Activated CD4-positive, alpha-beta T cell treated with anti-CD3 and anti-CD28 coated beads, Interleukin-2, amount 50 U/mL, for 4 hours (primary cell): ENCODE results near the gene NT5DC3.

Experiments
- DNase-seq, 2 experiments: peaks; one replicate each; pipeline ENCODE4 v3.0.0-alpha.2; 2020

The NT5DC3 gene

GRCh38 chr12:103780992-103781391 is 60.0 kb downstream of the NT5DC3 start:
- DNase-seq: no peak

GRCh38 chr12:103780093-103780440 is 61.0 kb downstream of the NT5DC3 start:
- DNase-seq: no peak

GRCh38 chr12:103779410-103780092 is 61.5 kb downstream of the NT5DC3 start:
- DNase-seq: no peak

GRCh38 chr12:103778781-103779180 is 62.3 kb downstream of the NT5DC3 start:
- no peak for DNase-seq

- no peak for DNase-seq
Measured at GRCh38 chr12:103774977-103775560, 66.0 kb downstream of the NT5DC3 start.

DNA sequence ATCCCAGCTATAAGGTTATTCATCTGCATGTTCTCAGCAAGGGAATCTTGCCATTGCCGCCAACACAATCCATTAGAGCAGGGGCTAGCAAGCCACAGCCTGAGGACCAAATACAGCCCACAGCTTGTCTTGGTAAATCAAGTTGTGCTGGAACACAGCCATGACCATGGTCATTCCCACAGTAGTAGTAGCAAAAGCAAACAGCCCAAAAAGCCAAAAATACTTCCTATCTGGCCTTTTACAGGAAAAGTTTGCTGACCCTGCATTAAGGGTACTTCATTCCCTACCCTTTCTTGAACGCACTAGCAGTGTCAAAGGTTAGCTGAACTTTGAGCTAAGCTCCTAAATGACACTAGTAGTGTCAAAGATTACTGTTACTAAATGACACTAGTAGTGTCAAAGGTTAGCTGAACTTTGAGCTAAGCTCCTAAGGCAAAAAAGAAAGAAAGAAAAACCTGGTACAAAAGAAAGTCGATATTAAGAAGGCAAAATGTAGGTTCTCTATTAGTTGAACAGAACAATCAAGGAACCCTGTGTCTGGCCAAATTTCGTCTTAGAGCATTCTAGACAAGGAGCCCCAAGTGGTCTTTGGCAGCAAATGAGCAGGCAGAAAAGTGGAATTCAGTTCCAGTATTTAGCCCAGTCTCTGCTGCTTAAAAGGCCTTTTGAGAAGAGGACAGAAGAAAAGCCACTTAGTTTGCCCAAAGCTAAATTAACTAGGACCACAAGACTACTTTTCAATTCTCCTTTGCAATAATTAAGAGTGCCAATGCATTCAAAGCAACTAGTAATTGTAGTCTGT is 67.7 kb downstream of the NT5DC3 start:
- no peak for DNase-seq

DNA sequence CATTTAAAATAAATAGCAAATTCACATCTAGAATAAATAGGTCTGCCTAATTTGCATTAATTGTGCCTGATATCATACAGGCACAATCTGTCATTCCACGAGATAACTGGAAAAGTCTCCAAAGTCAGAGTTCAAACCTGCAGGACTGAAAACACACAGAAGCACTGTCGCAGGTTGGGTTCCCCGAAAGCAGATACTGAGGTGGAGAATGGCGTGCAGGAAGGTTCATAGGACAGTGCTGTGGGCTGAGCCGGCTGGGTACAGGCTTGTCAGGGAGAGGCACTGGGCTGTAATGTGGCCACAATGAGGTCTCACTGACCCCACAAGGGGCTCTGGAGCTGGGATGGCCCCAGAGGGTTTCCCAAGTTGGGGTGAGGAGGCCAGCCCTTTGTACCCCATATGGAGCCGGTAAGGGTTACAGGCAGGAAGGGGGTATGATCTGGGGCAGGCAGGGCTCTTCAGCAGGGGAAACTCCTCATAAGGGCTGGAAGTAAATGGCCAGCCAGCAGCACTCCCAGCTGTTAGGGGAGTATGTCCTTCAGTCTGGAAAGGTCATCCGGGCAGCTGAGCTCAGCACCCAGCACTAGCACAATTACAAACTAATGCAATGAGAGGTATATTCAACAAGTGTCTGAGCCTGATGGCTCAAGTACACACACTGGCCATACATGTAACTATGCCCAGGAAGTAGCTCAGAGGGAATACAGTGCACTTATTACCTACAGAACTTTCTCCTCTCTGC is 68.5 kb downstream of the NT5DC3 start:
- DNase-seq: no peak

- DNase-seq: no peak
Measured at GRCh38 chr12:103771466-103771865, 69.6 kb downstream of the NT5DC3 start.

- DNase-seq: no peak
Measured at GRCh38 chr12:103769240-103769945, 71.6 kb downstream of the NT5DC3 start.

DNA sequence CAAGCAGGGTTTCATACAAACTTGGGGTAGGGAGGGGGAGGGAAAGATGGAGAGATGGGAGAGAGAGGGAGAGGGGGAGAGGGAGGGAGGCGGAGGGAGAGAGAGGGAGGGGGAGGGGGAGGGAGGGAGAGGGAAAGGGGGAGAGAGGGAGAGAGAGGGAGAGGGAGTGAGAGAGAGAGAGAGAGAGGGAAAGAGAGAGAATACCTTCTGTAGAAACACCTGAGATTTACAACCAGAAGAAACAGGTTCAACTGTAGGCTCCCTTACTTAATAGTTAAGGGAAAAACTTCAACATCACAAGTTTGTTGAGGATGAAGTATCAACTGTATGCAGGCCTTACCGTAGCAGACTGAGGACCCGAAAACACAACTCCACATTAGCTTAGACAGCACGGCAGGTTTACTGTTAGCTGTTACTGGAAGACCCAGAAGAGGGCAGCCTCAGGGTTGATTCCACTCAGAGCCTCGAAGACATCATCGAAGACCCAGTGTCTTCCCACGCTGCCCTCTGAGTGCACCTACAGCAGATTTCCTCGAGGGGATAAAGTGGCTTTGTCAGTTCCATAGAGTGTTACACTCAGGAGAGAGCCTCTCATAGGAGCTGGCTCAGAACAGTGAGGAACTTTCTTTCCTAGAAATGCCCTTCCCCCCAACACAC is 72.4 kb downstream of the NT5DC3 start:
- DNase-seq: no peak

DNA sequence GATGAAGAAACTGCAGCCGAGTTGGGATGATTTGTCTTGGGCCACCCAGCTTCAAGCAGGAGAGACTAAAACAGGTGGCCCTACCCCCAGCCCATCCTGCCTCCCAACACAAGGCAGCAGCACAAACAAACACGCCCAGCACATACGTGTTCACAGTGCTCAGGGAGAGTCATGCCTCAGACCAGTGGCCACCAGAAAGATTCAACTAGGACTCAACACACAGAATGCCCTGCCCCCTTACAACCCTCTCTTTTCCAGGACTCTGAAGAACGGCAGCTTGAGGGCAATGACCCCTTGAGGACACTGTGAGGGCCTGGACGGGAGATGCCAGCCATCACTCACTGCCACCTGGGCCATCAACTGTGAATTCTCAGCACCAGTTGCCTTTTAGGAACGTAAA is 75.0 kb downstream of the NT5DC3 start:
- DNase-seq: no peak

GRCh38 chr12:103765322-103765721 is 75.7 kb downstream of the NT5DC3 start:
- DNase-seq: no peak

- DNase-seq: no peak
Measured at GRCh38 chr12:103762473-103762872, 78.6 kb downstream of the NT5DC3 start.

DNA sequence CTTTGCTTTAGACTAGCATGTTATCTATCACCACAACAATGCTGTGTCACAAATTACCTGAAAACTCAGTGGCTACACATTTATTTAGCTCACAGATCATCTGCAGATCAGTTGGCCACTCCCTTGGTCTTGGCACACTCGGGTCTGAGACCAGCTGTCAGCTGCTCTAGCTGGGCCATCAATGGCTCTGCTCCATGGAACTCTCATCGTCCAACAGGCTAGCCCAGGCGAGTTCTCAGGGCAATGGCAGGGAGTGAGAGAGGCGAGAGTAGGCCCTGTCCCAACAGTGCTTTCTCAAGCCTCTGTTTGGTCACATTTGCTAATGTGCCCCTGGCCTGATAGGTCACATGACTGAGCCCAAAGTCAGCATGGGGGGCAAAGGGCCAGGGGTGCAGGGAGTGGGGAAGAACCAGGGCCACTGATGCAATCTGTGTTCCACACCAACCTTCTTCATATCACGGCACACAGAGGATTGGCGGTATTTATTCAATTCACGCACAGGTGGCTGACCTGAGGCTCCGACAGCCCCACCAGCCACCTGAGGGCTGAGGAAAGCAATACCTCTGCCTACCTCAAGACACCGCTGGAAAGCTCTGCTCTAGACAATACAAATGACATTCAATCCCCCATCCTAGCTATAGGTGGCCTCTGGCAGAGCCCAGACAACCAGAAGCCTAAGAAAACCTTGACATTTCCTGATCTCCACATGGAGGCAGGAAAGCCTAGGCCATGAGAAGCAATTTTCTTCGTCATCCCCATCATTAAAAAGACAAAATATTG is 82.5 kb downstream of the NT5DC3 start:
- no peak for DNase-seq

DNA sequence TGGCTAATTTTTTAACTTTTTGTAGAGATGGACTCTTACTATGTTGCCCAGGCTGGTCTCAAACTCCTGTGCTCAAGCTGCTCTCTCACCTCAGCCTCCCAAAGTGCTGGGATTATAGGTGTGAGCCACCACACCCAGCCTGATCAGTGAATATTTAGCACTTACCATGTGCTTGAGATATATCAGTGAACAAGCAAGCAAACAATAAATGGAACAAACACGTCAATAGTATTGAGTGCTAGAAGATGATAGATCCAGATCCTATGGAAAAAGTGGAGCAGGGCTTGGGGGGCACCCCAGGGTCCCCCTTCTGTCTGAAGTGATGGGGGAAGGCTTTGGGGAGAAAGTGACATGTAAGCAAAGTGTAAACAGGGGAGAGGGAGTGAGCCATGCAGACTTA is 83.8 kb downstream of the NT5DC3 start:
- no peak for DNase-seq

- no peak for DNase-seq
Measured at GRCh38 chr12:103756443-103756842, 84.6 kb downstream of the NT5DC3 start.

- DNase-seq: no peak
Measured at GRCh38 chr12:103755425-103755824, 85.6 kb downstream of the NT5DC3 start.

DNA sequence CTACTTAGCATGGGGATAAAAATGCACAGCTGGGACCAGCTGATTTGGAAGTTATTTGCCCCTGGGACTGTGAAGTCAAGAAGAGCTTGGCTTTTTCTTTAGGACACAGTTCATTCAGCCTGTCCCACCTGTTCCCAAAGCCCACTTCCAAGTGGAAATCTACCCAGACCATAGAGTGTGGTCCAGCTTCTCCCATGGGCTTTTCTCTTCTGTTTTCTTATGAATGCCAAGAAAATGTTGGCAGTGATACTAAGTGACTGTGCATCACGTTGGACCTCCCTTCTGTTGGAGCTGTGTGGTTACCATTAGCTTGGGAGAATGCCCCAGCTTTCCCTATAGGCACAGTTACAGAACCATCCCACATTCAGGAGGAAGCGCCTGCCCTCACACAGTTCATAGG is 89.4 kb downstream of the NT5DC3 start:
- DNase-seq: no peak

- no peak for DNase-seq
Measured at GRCh38 chr12:103751171-103751570, 89.9 kb downstream of the NT5DC3 start.

GRCh38 chr12:103748875-103749274 is 92.2 kb downstream of the NT5DC3 start:
- DNase-seq: no peak

GRCh38 chr12:103748002-103748401 is 93.0 kb downstream of the NT5DC3 start:
- no peak for DNase-seq
